NCI-H524 (cell line): Measurements from ENCODE around the gene ANGPT4.
"Not testable (repeated sequence)": the region's sequence is repeated elsewhere in the genome, so short reads cannot be mapped to it uniquely, and the experiment has no call there.

Source experiments
- DNase-seq, 2 experiments: peaks; one replicate each; lab custom pipeline; 2025; lab: John Stamatoyannopoulos, UW

The ANGPT4 gene

DNA sequence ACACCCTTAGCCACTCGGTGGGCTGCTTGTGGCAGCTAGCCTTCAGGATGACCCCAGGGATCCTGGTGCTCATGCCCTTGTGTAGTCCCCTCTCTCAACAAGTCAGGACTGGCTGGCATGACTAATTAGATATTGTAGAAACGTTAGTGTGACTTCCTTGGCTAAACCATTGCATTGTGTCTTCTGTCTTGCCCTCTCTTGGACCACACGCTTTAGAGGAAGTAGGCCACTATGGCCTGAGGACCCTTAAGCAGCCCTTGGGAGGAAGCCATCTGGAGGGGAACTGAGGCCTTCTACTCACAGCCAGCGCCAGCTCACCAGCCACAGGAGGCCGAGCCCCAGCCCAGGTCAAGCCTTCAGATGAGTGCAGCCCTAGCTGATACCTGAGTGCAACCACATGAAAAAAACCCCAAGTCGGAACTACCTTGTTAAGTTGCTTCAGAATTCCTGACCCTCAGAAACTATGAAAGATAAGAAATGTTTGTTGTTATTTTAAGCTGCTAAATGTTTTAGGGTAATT lies 10.1 kb downstream of the ANGPT4 start:
- no peak for DNase-seq

DNA sequence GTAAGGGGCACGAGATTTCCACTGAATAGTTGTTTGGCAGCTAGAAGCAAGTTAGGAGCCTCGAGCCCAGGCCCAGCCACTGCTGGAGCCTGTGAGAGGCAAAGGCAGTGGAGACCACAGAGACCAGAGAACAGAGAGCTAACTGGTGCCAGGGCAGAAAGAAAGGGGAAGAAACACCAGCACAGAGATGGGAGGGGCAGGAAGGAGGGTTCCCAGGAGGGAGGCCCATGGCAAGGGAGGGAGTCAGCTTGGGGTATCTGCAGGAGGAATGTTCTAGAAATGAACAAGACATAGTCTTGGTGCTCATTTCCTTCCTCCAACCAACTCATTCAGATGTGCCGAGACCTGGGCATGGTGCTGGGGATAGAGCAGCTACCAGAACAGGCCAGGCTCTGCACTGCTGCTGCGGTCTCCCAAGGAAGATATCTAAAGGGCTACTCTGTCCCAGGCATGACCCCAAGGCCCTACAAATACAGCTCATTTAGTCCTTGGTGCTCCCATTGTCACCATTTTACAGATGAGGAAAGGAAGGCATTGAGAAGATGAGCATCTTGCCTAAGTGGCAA lies 10.7 kb downstream of the ANGPT4 start:
- no peak for DNase-seq

DNA sequence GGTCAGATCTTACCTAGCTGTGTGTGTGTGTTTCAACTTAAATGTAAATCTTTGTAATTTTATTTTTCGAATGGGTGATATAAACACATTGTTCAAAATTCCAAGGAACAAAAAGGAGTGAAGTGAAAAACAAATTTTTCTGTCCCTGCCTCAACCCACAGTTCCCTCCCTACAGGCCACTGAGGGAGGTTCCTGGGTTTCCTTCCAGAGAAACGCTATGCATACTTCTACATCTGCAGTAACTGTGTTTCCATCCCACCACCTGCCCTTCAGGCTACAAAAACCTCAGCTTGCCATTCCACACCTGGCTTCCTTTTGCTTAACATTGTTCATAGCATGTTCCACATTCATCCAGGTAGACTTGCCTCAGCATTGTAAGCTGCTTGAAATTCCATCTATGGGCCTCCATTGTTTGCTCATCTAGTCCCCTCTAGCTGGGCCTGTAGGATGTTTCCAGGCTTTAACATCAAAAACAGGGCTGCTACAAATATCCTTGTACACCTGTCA lies 12.0 kb downstream of the ANGPT4 start:
- no peak for DNase-seq

DNA sequence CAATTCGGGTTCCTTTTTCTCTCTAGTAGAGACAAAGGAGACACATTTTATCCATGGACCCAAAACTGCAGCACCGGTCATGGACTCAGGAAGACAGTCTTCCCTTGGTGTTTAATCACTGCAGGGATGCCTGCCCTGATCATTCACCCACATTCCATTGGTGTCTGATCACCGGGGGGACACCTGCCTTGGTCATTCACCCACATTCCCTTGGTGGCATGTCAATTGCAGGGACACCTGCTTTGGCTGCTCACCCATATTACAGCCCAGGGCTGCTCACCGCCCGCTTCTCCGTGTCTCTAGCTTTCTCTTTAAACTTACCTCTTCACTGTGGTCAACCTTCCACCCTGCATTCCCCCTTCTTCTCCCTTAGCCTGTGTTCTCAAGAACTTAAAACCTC lies 18.7 kb downstream of the ANGPT4 start:
- DNase-seq: not testable (repeated sequence)

DNA sequence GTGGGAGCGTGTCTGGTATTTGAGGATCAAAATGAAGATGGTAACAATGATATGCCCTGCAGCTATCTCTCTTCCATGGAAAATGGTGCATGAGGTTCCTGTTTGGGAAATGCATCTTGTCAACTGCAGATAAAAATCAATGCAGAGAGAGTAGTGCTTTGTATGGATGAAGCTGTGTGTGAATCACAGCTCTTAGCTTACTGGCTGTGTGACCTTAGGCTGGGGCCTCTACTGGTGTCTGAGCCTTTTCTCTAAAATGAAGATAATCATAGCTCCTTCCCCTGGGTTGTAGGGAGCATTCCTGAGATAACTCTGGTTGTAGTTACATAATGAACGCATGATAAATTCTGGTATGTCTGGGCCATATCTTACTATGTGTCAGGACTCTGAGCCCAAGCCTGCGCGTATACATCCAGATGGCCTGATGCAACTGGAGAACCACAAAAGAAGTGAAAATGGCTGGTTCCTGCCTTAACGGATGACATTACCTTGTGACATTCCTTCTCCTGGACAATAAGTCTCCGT lies 19.6 kb downstream of the ANGPT4 start:
- no peak for DNase-seq

DNA sequence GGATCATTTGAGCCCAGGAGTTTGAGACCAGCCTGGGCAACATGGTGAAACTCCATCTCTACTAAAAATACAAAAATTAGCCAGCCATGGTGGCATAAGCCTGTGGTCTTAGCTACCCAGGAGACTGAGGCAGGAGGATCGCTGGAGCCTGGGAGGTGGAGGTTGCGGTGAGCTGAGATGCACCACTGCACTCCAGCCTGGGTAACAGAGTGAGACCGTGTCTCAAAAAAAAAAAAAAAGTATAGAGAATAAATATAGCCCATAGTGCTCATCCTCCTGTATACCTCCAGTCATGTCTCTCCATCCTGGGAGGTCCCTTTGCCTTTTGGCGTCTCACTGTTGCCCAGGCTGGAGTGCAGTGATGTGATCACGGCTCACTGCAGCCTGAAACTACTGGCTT lies 23.8 kb downstream of the ANGPT4 start:
- not testable (repeated sequence) for DNase-seq

DNA sequence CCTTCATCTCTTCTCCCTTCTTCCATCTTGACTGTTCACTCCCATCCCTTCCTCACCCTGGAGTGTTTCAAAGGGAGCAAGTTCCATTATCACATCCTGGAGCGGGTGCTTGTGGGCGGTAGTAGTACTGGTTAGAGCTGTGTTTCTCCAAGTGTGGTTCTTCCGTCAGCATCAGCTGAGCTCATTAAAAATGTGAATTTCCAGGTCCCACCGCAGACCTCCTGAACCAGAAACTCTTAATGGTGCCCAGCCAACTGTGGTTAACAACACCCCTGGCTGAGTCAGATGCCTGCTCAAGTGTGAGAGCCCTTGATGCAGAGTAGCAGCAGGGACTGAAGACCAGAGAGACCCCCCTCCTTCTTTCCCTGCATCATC lies 24.4 kb downstream of the ANGPT4 start:
- no peak for DNase-seq

DNA sequence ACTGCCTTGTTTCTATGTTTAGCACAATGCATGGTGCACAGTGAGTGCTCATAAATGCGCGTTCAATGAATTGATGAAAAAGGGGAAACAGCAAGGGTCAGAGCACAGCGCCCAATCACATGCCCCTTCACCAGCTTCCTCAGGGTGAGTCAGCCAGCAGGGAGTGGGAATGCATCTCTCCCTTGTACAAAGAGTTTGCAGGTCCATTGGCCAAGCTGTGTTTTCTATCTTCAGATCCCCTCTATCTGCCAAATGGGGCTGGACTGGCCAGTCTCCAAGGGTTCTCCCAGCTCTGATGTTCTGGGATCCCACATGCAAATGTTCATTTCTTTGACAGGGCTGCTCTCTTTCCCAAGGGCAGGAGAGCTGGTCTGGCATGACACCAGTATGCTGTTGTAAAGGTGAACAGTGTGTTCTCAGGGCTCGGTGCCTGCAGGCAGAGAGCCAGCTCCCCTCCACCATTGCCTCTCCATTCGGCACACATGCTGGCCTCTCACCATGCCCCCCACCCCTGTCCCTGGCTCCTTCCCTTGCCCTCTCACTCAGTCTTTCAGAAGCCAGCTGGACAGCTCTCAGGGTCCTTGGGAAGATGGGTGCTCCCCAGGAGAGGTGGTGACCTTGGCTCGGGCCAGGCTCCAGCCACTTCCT lies 25.0 kb downstream of the ANGPT4 start:
- no peak for DNase-seq

DNA sequence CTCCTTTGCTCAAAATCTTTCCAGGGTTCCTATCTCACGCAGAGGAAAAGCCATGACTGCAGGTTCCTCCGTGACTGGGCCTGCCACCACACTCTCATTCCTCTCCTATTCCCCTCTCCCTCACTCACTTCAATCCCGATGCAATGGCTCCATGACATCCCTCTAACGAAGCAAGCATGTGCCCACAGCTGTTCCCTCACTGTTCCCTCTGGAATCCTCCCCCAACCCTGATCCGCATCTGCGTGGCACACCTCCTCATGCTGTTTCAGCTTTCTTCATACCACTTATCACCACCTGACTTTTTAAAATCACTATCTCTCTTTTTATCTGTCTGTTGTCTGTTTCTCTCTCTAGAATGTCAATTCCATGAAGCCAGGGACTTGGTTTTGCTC lies 25.5 kb downstream of the ANGPT4 start:
- DNase-seq: no peak

DNA sequence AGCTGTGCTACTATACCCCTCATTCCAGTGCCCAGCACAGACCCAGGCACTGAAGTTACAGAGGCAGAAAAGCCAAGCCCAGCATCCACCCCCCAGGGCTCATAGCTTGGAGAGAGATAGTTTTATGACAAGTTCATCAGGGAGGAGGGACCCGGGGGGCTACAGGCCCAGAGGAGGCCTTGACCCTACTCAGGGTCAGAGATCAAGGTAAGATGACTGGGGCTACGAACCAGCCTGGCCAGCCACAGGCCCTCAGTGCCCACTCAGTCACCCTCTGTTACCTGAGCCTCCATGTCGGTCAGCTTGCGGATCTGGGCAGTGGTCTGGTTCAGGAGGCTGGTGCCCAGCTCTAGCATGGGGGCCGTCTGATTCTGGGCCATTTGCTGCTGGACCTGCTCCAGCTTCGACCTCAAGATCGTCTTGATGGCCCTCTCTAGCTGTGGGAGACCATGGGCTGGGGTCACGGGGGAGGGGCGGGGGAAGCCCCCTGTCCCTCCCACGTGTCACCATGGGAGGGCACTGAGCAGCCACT lies 26.1 kb downstream of the ANGPT4 start:
- DNase-seq: no peak

DNA sequence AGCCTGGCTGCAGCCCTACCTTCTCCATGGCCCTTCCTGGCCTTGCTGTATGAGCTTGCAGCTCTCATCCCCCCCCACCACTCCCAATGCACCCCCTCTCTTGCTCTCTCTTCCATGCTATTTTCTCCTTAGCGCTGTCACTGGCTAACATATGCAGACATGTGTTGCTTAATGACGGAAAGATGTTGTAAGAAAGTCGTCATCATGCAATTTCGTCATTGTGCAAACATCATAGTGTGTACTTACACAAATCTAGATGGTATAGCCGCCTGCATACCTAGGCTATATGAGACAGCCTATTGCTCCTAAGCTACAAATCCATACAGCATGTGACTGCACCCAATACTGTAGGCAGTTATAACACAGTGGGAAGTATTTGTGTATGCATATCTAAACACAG lies 27.0 kb downstream of the ANGPT4 start:
- DNase-seq: no peak

DNA sequence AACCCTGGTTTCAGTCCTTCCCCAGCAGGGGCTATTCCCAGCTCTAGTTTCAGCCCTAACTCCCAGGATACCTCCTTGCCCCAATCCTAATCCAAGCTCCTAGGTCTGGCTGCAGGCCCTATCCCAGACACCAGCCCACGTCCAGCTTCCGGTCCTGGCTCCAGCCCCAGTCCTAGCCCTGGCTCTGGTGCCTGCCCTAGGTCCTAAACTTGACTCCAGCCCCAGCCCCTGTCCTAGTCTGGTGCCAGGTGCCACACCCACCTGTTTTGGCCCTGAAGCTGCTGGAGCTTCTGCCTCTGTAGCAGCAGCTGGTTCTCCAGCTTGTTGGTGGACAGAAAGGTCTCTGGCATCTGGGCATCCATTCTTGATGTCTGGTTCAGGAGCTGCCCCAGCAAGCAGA lies 28.1 kb downstream of the ANGPT4 start:
- no peak for DNase-seq

DNA sequence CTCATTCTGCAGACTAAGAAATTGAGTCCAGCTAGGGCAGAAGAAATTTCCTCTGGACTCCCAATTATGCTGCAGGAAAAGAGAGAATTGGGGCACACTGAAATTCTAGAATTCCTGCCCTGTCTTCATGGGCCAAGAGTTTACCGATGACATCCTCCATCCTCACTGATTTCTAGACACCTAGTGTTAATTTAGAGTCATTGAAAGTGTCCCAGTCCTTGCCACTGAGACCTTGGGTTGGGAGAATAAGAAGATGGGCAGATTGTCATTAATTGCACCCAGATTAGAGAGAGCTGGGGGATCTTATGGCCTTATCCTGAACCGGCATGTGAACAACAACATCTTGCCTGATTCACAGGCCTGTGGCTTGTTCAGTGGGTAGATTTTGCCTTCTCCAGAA lies 29.0 kb downstream of the ANGPT4 start:
- DNase-seq: no peak

DNA sequence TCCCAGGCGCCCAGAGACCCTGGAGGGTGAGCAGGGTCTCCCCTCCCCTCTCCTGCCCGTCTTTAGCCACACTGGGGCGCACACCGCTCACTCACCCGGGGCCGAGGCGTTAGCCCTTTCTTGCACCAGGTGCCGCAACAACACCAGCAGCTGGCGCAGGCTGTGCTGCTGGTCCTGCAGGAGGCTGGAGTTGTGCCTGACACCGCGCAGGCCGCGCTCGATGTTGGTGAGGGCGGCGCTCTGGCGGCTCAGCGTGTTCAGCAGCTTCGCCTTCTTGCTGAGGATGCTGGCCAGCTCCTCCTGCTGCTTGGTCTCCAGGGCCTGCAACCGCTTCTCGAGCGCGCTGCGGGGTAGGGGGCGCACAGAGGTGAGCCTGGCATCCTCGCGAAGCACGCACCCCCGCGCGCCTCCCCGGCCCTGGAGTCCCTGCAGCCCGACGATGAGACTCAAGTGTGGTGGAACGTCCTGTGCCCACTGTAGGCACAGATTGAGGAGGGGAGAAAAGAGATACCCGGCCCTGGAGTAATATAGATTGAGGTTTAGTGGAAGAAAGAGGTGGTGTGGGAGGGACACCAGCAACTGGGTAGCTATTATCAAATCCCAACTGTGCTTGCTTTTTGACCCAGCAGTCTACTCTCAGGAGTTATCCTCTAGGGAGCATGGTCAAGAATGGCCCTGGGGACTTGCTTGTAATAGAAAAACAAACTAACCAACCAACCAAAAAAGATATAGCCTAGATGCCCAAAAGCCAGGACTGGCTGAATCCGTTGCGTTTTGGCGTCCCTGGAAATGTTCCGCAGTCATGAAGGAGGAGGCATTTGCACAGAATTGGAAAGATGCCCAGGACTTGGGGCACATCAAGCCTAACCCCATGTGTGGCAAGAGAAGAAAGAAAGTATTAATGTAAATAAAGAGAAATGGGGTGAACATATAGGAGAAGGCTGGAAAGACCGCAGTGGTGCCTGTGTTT lies 30.9 kb downstream of the ANGPT4 start:
- peak; percentile 79 to 89 for DNase-seq

DNA sequence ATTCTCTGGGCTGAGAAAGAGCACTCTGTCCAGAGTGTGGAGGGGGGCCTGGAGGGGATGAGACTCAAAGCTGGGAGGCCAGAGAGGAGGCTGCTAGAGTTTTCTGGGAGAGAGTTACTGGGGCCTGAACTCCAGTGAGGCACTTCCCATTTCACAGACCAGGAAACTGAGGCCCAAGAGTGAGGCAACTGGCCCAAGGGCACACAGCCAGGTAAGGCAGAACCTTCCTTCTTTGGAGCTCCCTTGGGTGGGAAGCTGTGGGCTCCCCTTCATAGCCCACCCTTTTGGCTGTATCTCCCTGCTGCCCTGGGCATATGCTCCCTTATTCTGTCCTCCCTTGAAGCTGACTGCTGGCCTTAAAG lies 34.4 kb downstream of the ANGPT4 start:
- no peak for DNase-seq

DNA sequence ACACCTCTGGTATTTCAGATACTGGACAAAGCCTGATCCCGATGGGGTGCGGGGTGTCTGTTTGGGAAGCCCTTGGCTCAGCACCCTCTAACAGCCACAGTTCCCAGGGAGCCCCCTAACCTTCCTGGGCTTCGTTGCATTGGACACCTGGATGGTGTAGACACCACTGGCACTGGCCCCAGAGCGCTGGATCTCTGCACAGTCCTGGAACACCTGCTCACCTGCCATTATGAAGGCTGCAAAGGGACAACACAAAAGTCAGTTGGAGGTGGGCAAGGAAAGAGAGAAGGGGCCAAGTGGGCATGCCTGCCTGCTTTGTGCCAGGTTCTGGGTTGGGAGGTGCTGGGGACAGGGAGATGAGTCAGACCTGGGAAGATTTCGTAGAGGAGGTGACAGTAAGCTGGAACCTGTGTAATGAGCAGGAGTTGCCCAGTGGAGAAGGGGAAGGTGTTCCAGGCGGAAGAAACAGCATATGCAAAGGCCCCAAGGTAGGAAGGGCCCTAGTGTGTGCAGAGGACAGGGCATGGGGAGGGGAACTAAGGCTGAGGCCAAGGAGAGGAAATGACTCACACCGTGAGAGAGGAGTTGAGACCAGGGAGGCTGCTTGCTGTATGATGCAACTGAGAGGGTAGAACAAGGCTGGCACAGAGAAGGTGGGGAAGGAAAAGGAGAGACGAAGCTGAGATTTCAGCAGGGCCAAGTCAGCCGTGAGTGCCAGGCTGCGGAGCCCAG lies 34.9 kb downstream of the ANGPT4 start:
- DNase-seq: no peak

DNA sequence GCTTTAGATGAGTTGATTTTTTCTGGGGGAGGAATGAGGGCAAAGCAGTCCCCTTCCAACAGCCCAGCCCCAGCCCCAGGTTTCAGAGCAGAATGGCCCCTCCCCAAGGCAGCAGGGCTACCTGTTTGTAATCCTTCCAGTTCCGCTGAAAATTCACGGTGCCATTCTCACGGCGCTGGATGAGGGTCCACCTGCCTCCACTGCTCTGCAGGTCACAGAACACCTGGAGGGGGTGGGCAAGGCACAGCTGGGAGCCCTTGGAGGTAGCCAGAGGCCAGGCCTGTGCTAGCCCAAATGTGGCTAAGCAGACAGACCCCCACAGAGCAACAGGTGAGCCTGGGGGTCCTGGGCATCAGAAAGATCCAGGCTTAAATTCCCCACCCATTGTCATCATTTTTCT lies 36.5 kb downstream of the ANGPT4 start:
- DNase-seq: no peak

DNA sequence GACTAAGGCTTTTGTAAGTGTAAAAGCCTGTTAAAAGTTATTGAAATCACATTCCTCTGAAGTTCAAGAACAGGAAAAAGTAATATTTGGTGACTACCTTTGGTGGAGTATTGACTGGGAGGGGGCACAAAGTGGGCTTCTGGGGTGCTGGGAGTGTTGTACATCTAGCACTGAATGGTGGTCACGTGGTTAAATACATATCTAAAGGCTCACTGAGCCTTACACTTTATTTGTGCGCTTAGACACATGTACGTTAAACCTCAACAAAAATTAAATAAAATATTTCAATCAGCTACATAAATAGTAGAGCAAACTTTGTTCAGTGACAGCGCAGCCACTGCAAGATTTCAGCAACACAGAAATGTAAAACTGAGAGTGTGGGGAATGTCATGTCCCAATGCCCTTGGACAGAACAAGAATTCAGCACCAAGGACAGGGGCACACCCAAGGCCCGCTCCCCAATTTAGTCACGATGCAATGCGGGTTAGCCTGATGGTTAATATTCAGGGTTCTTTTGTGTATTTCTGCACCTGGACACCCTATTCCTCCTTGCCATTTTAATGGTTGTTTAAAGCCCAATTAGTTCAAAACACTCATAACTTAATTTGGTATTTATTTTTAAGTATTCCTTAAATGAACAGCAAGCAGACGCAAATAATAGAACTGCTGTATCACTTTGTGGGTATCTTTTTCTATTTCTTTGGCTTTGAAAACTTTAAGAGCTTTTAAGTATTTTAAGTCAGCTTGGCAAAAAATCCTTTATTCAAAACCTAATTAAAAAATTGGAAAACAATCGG lies 37.4 kb downstream of the ANGPT4 start:
- no peak for DNase-seq

DNA sequence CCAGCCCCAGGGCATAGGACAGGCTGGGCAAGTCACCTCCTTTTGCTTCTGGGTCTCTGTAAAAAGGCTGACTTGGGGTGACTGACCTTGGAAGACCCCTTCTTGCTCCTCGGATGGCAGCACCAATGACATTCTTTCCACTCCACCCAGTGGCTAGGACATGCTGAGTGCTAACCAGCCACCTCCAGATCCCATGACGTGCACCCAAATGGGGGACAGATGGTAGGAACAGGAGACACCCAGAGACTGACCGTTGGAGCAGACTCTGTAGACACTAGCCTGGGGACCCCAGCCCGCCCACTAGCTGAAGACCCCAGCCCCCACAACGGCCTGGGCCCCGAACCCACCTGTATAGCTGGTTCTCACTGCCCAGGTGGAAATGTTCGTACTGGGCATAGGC lies 38.3 kb downstream of the ANGPT4 start:
- no peak for DNase-seq

DNA sequence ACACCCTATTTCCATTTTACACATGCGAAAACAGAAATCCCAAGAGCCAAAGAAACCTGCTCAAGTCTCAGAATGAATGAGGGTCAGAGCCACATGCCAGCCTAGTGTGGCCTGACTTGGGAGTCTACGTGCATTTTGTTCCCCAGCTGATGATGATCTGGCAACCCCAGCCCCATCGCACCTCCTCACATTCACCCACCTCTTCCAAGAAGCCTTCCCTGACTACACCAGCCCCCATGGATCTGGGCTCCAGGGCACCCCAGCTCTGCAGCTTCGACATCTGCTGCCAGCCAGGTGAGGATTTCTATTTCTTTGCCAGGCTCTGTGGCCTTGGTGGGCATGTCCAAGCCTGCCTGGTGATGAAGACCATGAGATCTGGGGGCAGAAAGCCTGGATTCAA lies 41.0 kb downstream of the ANGPT4 start:
- DNase-seq: no peak
